HG03060 (cell line): Measurements from ENCODE around the gene SEMA5A.

Experiments used
- ATAC-seq: cut with Tn5 transposase; IDR thresholded peaks from one replicate; pipeline ENCODE4 v1.9.1; 2021; ENCODE audit warnings: low read depth, moderate number of reproducible peaks; ENCODE audit not compliant: unreplicated experiment

Gene SEMA5A, protein sequence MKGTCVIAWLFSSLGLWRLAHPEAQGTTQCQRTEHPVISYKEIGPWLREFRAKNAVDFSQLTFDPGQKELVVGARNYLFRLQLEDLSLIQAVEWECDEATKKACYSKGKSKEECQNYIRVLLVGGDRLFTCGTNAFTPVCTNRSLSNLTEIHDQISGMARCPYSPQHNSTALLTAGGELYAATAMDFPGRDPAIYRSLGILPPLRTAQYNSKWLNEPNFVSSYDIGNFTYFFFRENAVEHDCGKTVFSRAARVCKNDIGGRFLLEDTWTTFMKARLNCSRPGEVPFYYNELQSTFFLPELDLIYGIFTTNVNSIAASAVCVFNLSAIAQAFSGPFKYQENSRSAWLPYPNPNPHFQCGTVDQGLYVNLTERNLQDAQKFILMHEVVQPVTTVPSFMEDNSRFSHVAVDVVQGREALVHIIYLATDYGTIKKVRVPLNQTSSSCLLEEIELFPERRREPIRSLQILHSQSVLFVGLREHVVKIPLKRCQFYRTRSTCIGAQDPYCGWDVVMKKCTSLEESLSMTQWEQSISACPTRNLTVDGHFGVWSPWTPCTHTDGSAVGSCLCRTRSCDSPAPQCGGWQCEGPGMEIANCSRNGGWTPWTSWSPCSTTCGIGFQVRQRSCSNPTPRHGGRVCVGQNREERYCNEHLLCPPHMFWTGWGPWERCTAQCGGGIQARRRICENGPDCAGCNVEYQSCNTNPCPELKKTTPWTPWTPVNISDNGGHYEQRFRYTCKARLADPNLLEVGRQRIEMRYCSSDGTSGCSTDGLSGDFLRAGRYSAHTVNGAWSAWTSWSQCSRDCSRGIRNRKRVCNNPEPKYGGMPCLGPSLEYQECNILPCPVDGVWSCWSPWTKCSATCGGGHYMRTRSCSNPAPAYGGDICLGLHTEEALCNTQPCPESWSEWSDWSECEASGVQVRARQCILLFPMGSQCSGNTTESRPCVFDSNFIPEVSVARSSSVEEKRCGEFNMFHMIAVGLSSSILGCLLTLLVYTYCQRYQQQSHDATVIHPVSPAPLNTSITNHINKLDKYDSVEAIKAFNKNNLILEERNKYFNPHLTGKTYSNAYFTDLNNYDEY

DNA sequence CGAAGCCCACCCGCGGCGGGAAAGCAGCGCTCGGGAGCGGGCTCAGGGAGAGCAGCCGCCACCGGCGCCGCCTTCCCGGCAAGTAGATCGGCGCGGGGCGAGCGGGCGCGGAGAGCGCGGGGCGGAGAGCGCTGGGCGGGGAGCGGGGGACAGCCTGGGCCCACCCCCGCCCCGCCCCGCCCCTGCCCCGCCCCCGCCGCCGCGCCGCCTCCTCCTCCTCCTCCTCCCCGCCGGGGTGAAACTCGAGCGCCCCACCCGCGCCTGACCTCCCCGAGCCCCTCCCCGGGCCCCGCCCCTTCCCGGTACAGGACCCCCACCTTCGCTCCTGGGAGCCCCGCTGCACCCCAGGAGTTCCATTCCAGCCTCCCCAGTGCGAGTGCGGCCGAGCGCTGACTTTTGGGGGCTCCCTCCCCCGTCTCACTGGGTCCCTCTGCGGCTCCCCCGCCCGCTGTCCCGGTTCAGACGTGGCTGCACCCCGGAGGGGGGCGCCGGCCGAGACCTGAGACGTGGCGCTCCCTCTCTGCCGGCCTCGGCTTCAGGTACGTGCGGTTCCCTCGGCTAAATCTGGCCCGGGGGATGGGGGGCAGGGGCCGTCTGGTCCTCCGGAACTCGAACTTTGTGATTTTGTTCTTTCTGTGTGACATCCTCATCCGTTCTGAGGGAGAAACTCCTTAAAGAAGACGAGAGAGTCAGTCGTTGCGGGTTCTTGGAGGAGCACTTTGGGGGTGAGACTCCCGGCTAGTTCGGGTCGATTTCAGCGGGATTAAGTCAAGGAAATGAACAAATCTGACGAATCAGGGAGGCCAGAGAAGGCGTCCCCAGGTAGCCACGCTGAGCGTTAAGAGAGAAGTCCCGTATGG, at the start of gene SEMA5A:
Gene SEMA5A (minus strand): TSS at position 84 of the 860 bp plus-strand sequence. CDS start 166,129 bp downstream, outside the sequence.
- ATAC-seq: no peak

DNA sequence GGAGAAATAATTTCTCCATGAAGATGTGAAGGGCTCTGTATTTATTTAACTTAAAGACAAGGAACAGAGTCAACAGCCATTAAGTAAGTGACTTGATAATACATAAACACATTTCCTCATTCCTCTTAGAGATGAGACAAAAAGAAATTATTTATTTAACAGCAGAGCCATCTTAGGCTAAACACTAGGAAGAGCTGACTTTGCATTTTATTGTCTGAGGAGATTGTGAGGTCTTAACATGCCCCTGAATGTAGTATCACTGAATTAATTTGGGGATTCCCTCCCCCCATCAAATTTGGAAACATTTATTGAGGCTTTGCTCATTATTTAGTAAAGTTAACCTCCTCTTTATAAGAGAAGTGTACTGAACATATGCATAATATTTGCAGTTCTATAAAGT, 49.0 kb upstream of the SEMA5A start:
- ATAC-seq: no peak

DNA sequence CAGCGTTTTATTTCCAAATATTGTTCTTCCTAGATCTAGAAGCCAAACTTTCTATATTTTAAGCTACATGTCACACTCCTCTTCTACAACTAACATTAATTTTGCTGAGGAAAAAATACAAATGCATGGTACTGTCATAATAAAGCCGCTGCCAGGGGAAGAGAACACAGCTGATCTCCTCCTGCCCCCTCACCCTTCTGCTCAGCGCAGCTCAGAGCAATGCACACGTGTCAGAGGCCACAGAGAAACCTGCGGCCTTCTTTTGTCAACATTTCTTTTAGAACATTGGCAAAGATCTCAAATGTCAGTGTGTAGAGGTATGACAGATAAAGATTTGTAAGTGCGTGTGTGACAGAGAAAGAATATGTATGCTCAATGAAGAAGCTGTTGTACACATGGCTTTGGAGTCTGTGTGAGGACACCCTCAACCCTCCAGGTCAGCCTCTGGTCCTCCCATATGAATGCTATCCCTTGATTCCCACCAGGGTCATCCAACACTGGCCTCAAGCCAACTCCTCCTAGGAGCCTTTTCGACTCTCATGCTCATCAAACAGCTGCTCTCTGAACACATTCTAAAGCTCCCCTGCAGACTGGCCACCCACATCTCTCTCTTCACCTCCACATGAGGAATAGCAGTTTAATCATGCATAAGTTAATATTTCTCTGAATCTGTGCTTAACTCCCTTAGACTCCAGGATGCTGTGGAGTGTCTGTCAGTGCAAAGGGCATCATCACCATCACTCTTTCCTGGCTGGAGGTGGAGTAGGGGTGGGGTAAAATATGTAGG, 43.4 kb upstream of the SEMA5A start:
- no peak for ATAC-seq

DNA sequence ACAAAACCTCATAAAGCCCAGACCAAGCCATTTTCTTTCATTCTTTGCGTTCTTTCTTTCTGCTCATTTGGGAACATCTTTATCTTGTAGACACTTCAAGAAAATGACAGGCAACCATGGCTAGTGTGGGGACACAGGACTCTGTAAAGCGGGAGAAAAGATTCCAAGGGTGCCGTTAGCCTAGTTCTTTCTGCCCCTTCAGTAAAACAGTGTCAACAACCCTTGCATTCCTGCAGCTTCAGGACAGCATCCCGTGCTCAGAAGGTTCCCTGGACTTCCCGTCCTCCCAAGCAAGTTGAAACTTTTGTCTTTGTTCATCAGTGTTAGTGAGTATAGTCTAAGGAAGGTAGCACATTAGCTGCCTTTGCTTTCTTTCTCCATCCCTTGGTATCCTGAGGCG, 42.4 kb upstream of the SEMA5A start:
- ATAC-seq: no peak

DNA sequence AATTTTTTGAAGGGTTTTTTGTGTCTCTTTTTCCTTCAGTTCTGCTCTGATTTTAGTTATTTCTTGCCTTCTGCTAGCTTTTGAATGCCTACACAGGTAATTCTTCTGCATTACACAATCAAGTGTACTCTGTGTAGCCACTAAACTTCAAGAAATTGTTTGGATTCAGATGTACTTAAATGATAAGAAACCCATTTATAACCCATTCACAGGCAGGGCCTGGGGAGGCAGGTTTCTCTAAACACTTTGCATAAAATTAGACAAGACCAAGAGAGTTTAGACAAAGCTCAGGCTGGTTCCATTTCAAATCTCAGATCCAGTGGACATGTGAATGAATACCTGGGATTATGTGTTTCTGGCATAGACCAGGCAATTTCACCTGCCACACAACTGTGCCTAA, 41.3 kb upstream of the SEMA5A start:
- no peak for ATAC-seq

DNA sequence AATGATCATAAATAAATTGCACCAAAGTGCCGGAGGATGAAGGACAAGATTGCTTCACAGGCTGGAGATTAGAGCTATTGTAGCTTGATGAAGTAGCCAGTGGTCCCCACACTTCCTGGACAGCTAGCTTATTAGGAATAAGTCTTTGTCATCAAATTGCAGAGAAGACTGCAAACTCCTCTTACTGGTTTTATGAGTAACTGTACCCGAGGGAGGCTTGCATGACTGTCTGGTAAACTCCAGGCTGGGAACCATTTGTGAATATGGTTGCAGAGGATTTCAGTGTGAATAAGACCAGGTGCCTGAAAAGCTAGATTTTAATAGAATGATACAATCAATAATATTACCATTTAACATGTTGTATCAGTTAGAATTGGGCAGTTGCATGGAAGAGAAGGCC, 36.5 kb upstream of the SEMA5A start:
- ATAC-seq: no peak

DNA sequence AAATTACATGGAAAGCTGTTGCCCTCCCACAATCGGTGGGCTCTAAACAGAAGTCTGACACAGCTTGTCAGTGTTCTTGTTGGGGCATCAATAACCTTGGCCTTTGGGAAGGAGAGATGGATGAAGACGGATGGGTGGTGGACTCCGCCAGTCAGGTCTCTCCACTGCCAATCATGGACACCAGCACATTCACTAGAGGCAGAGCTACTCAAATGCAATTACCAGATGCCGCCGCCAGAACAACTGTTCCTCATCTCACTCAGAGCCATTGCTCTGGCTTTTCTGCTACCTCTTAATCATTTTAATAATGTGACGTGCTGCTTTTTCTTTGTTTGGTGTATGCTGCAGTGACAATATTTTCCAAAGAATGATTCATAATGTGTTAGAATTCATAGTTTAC, 27.9 kb upstream of the SEMA5A start:
- no peak for ATAC-seq

DNA sequence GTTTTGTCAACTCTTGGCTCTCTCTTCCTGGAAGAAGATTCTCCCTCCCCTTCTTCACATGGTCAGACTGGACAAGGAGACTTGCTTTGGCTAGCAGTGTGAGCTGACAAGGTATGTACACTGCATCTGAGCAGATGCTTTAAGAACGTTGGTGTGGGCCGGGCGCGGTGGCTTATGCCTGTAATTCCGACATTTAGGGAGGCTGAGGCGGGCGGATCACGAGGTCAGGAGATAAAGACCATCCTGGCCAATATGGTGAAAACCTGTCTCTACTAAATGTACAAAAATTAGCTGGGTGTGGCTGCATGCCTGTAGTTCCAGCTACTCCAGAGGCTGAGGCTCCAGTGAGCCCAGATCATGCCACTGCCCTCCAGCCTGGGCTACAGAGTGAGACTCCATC, 26.4 kb upstream of the SEMA5A start:
- no peak for ATAC-seq

DNA sequence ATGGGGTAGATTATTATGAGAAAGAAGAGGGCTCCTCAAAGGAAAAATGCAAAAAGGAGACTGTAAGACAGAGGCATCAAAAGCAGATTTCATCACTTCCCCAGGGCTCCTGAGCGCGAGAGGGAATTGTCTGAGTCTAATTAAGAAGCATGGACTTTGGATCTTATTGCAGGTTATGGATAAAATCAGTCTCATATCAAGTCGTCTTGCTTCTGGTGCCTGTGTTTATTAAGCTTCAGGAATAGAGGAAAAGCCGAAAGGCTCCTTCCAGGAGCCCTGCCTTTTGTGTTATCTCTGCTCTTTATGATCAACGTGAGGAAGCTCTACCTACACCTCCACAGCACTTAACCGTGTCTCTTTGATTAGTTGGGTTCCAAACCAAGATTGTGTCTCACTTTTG, 25.0 kb upstream of the SEMA5A start:
- no peak for ATAC-seq

DNA sequence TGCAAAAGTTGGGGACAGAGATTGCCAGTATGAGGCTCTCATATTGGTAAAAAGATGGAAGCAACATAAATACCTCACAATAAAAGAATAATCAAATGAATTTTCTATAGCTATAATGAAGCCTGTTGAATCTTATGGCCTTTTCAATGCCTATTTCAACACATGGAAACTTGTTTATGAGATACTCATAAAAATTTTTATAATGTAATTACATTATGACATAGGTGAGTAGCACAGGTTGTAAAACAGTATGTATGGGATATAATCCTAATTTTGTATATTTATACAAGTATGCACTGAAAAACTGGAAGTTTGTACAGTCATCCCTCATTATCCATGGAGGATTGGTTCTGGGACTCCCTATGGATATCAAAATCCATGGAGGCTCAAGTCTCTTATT, 21.2 kb upstream of the SEMA5A start:
- no peak for ATAC-seq

DNA sequence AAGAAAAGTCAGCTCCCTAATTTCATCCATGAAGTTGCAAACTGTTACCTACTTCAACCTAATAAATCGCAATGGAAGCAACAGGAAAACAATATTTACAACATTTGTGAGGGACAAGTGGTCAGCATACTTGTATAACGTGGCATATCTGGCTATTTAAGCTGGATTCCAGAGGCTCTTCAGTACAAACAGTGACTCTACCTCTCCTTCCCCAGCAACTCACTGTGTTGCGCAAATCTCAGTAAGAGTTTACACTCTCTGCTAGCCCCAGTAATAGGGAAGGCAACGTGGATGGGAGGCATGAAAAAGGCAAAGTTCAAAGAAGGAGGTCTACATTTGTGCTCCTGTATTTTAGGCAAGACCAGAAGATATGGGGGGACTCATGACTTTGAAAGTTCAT, 18.9 kb upstream of the SEMA5A start:
- no peak for ATAC-seq

DNA sequence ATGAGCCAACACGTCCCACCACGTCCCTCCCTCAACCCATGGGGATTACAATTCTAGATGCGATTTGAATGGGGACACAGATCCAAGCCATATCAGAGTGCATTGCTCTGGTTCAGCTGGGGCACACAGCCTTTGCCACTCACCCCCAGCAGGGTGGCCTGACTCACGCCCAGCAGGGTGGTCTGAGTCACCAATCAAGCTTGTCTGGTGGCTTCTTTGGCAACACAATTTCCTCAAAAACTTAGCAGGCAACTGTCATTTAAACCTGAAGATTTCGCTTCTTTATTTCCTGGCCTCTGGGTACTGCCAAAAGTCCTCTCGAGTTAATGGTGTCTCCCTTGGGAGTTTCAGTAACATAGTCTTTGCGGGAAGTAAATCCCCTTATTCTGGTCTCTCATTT, 16.3 kb upstream of the SEMA5A start:
- no peak for ATAC-seq

DNA sequence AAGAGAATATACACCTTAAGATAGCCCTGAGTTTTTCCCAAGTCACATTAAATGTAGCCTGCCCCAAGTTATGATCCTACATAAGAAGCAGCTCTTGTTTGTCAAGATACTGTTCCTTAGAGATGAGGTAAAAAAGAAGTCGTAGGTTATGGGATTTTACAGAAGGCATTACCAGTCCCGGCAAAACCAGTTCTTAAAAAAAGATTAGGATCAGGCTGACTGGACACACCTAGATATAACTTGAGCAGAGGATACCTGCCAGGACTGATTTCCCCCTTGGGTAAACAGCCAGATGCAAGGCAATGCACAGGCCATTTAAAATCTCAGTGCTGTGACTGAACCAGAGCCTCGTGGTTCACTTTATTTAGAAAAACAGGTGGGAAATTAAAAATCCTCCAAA, 14.1 kb upstream of the SEMA5A start:
- ATAC-seq: no peak

DNA sequence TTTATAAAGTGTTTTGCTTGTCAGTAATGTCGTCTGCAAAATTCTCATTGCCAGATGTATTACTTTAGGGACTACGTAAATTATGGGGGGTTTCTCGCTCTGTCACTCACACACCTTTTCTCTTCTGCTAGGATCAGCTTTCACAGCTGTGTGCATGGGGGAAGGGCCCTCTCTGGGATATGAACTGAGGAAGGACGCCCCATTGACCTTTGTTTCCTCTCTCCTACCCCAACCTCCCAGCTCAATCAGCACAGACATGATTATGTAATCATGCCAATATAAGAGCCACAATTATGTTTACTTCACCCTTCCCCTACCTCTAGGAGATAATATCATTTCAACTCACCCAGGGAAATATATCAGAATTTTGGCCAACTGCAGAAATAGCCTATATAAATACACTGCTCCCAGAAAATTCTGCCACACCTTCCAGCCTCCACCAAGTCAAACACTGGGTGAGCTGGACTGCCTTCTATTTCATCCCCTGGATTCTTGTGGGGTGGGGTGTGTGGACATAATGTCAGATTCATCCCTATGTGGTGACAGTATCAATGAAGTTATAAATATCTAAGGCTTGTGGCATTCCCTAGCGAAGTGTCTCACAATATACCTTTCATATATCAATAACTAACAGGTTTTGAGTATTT, 12.6 kb upstream of the SEMA5A start:
- ATAC-seq: no peak

DNA sequence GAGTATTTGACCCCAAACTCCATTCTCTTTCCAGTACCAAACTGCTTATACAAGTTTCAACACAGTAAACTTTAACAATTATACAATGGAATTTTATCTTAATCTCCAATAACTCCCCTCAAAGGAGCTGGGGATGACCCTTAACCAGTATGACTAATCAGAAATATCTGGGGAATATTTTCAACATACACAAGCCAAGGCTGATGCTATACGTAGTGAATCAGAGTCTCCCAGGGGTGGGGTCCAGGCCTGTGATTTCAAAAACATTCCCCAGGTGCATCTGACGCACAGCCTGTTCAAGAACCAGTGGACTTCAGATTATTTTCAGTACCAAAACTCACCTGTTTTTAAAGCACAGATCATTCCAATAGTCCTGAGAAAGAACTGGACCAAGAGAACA, 11.8 kb upstream of the SEMA5A start:
- ATAC-seq: no peak

DNA sequence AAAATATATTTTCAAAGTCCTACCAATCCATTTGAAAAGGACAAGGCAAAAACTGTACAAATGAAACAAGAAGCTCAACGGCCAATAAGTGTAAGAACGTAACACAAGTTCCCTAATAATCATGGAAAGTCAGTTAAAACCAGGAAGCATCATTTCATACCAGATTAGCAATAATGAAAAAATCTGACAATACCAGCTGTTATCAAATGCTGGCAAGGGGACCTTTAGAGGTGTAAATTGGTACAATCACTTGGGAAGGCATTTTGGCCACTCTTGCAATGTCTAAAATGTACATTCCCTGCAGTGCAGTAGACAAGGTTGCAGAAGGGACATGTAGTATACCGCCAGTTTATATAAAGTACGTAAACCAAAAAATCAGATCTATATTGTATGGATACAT, 10.1 kb upstream of the SEMA5A start:
- ATAC-seq: no peak

DNA sequence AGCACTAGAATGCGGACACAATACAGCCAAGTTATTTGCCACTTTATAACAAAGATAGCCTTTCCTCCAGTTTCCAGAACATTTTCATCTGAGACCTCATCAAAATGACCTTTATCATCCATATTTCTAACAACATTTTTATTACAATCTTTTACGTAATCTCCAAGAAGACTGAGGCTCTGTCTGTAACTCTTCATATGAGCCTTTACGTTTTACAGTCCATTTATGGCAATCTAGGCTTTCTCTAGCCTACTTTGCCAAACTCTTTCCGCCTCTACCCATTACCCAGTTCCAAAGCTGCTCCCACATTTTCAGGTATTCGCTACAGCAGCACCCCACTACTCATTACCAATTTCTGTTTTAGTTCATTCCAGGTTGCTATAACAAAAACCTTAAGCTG, 8.2 kb upstream of the SEMA5A start:
- ATAC-seq: no peak

DNA sequence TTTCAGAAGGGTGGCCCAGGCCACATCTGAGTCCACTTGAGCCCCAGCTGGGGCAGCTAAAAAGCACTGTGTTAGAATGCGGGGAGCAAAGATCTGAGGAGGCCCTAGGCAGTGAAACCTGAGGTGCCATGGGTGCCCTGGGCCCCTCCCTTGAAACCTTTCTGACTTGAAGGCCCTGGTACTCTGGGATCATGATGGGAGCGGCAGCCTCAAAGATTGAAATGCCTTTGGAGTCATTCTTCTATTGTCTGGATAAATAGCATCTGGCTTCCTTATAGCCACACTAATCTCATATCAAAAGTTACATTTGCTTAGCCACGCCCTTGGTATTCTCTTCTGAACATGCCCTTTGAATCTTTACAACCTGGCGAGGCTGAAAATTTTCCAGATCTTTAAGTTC, 7.7 kb upstream of the SEMA5A start:
- no peak for ATAC-seq
